Embryonic facial prominence (tissue), 1 donor: Measurements from ENCODE around the gene C3AR1.
"Not testable (repeated sequence)": the region's sequence is repeated elsewhere in the genome, so short reads cannot be mapped to it uniquely, and the experiment has no call there.

Experiments
- DNase-seq: peaks from one replicate; pipeline ENCODE4 v3.0.0-alpha.2; 2016; ENCODE audit errors: extremely low spot score

The C3AR1 gene

DNA sequence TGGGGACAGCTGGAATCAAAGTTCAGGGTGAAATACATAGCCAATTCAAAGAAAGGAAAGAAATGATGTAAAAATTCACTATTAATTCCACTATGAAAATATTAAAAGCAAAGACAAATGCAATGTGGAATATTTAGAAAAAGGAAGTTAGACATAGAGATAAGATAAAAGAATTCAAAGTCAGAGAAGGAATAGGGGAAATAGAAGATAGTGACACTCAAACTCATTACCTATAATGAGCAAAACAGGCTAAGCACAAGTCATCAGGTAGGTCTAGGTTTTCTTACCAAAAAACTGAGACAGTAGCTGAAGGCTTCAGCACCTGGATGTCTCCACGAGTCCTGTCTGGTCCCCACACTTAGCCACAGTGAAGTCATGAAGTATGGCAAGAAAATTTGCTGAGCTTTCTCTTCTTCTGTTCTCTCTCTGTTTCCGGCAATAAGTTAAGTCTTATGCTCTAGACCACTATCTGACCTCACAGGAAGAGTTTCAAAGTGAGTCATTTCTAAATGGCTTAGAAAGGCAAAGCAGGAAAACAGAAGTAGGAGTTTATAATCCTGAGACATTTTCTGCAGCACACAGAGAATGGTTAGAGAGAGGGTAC, at the start of gene C3AR1:
TSS of gene C3AR1 (minus strand) at position 369 of the 604 bp plus-strand sequence. CDS start 6,174 bp downstream, outside the sequence.
- no peak for DNase-seq

DNA sequence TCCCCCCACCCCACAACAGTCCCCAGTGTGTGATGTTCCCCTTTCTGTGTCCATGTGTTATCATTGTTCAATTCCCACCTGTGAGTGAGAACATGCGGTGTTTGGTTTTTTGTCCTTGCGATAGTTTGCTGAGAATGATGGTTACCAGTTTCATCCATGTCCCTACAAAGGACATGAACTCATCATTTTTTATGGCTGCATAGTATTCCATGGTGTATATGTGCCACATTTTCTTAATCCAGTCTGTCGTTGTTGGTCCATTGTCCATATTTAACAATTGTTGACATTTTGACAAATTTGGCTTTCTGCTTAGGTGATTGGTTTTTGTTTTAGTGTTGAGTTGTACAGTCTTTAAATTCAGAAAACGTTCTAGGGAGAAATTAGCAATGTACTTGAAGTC, 47.0 kb upstream of the C3AR1 start:
- DNase-seq: not testable (repeated sequence)

DNA sequence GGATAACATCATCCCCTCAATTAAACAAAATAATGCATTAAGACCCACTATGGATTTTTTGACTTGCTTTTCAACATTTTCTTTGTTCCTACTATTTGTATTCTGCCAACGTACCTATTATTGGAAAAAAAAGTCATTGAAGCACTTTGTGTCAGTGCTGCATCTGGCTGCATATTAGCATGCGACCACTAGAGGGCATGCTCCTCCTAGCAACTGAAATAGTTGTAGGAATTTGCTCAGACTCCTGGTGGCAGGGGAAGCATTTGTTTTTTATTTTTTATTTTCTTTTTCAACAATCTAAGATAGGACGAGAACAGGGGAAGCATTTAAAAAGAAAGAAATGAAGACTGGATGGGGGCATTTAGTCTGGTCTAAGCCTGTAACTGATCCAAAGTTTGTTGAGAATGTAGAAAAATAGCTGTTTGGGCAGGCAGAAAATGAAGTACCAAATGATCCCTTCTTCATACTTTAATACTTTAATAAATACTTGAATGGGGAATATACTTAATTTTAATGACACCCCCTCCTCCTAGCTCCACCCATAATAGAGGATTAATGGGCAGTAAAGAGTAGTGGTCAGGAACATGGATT, 42.7 kb upstream of the C3AR1 start:
- DNase-seq: peak; percentile 66

GRCh38 chr12:8099235-8099634, 33.1 kb upstream of the C3AR1 start:
- DNase-seq: no peak

DNA sequence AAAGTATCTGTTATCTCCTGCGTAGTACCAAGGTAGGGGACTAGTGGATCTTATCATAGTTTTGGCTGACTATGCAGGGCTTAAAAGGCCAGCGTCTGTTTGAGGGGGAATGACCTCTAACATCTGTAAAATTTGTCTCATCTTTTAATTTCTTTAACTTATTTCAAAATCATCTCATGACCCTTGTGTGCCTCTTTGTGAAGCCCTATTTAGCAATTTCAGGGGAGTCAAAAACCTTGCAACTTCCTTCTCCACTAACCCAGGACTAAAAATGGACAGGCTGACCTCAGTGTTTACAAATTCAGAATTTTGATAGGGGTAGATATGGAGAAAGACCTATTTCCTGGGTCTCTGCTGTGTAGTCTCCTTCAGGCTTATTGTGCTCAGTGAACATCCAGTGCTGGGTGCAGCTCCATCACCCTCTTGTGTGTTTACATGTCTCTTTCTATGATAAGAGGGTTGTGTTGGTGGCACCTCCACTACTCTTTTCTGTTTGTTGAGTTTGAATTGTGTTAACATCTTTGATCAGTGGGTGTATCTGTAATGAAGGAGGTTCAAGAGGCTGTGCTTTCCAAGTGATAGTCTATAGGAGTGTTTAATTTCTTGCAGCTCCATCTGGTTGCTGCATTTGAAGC, 30.2 kb upstream of the C3AR1 start:
- DNase-seq: no peak

DNA sequence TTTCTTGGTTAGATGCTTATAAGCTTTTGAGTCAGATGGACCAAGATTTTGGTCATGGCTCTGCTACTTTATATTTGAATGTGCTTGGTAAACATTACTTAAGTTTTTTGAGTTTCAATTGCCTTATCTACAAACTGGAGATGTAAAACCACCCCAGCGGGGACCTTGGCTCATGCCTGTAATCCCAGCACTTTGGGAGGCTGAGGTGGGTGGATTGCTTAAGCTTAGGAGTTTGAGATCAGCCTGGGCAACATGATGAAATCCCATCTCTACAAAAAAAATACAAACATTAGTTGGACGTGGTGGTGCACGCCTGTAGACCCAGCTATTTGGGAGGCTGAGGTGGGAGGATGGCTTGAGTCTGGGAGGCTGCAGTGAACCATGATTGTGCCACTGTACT, 27.1 kb upstream of the C3AR1 start:
- no peak for DNase-seq

GRCh38 chr12:8089716-8090115, 23.6 kb upstream of the C3AR1 start:
- DNase-seq: no peak

GRCh38 chr12:8089277-8089676, 23.1 kb upstream of the C3AR1 start:
- not testable (repeated sequence) for DNase-seq

DNA sequence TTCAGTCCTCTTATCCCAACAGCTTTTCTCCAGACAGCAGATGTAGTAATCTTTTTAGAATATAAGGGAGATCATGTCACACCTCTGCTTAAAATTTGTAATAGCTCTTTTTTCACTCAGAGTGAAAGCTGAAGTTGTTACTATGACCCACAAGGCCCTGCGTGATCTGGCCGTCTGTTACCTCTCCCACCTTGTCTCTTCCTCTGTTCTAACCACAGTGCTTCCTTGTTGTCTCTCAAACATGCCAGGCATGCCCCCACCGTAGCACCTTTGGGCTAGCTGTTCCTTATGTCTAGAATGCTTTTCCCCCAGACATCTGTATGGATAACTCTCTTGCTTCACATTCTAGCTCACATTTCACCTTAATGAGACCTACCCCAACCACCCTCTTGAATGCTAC, 22.4 kb upstream of the C3AR1 start:
- no peak for DNase-seq

DNA sequence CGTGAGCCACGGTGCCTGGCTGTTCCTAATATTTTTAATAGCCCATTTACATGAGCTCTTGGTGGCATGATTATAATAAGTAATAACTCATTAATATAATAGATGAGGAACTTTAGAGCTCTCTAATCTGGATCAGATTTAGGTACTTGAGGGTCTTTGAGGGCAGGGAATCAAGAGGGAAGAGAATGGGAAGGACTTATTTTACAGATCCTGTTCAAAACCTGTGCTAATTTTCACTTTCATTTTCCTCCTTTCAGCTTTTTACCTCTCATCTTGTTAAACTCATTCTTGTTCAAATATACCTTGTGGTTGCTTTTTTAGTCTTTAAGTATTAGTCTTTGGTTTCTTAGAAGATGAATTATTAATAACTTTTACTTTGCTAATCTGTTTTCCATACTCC, 21.5 kb upstream of the C3AR1 start:
- DNase-seq: no peak

GRCh38 chr12:8084351-8084750, 18.2 kb upstream of the C3AR1 start:
- not testable (repeated sequence) for DNase-seq

DNA sequence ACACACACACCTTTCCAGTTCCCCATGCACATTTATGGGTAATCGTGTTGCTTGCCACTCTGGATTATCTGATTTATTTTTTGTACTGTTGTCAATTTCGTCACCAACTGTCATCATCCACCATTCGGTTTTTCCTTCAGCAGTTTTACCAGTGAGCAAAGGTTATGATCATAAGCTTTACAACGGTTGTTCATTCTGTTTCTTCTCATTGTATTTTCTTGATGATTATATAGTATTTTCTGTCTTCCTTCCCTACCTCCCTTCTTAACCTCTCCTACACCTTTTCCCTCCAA, 16.6 kb upstream of the C3AR1 start:
- peak; percentile 6 for DNase-seq

DNA sequence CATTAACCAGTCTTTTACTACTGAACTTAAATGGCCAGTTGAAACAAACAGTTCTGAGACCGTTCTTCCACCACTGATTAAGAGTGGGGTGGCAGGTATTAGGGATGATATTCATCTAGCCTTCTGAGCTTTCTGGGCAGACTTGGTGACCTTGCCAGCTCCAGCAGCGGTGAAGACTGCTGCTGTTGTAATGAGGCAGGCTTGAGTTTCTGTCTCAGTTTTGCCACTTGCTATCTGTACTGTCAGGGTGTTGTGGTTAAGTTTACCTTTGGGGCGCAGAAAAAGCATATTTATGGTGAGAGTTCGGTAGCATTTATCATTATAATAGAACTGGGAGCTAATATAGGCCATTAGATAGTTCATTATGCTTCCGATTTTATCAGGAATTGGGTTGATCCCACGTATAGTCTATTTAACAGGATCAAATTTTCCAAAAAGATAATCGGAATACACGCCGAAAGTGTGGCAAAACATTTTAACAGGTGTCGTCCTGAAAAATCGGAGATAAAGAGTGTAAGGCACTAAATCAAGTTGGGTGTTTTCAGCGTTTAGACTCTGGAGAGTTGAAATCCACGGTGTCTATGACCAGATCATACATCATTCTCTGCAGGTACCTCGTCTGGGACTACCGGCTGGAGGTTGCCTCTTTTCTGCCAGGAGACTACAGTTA, 15.2 kb upstream of the C3AR1 start:
- no peak for DNase-seq

GRCh38 chr12:8080120-8080519, 14.0 kb upstream of the C3AR1 start:
- DNase-seq: no peak

GRCh38 chr12:8078916-8079315, 12.8 kb upstream of the C3AR1 start:
- no peak for DNase-seq

GRCh38 chr12:8078398-8078797, 12.2 kb upstream of the C3AR1 start:
- DNase-seq: peak; percentile 20

DNA sequence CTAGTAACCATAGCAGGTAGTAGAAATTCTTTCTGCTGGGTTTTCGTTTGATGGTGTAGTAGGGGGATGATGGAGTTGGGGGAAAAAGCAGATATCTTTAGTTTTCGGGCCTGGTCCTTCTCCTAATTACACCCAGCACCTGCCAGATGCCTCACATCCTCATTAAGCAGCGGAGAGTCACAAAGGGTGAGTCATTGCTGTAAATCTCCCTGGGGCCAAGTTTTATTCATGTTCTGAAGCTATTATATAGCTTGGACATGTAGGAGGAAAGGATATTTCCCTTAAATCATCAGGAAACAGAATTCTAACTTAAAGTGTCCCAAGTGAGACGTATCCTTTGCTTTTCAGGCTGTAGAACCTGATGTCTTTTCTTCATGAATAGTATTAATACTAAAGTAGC, 11.0 kb upstream of the C3AR1 start:
- DNase-seq: no peak

GRCh38 chr12:8076366-8076765, 10.2 kb upstream of the C3AR1 start:
- no peak for DNase-seq

DNA sequence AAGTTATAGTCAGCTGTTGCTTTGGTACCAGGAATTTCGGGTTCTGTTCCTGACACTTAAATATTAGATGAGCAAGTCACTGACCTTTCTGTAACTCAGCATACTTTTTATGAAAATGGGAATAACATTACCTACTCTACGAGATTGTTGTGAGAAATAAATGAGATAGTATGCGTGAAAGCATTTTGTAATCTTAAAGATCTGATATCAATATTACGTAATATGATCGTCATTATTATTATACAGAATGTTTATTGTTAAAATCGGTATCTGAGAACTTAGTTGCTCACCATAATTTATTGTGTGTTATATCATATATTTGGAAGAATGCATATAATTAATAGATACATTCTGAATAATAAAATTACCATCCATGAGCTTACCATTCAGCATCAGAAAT, 9.8 kb upstream of the C3AR1 start:
- DNase-seq: no peak

DNA sequence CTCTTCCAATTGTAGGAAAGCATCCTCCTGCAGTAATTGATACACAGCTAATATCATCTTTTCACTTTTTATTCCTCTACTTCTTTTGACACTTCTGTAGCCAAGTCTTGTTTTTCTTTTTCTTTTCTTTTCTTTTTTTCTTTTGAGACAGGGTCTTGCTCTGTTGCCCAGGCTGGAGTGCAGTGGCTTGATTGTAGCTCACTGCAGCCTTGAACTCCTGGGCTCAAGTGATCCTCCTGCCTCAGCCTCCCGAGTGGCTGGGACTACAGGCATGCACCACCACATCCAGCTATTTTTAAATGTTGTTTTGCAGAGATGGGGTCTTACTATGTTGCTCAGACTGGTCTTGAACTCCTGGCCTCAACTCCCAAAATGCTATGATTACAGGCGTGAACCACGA, 5.7 kb upstream of the C3AR1 start:
- DNase-seq: not testable (repeated sequence)

GRCh38 chr12:8069582-8069981, 3.4 kb upstream of the C3AR1 start:
- DNase-seq: no peak

GRCh38 chr12:8064131-8064530, 2.0 kb downstream of the C3AR1 start:
- no peak for DNase-seq

DNA sequence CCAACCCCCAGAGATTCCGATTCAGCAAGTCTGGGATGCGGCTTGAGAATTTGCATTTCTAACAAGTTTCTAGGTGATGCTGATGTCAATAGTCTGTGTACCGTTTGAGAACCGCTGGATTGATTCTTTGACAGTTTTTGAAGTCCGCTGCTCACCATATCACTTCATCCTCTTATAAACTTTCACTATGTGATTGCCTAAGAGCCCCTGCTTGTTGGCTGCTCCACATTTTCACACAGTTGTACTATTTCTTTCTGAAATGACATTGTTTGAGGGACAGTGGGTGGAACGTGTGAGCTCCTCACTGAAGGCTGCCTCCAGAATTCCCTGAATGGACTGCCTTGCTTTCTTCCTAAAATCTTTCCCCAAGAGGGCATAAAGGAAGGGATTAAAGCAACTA, 7.7 kb downstream of the C3AR1 start:
- no peak for DNase-seq
